WTC11 (cell line): ENCODE results near the gene FKBP5.

Source experiments
- ATF1 ChIP-seq: sonication (generic); formaldehyde crosslinking; IDR thresholded peaks from 2 replicates; pipeline ENCODE4 v1.8.1; 2023; ENCODE audit warnings: mild to moderate bottlenecking, moderate library complexity, missing genetic modification reagents
- ETV6 ChIP-seq: sonication (generic); formaldehyde crosslinking; IDR thresholded peaks from 2 replicates; pipeline ENCODE4 v1.8.1; 2022; ENCODE audit warnings: mild to moderate bottlenecking, missing genetic modification reagents
- GTF2I ChIP-seq: fragments of 250-450 bp; sonication (Bioruptor Pico); conservative IDR thresholded peaks from 2 replicates; pipeline ENCODE4 v1.4.0; 2021; ENCODE audit warnings: mild to moderate bottlenecking
- HMGA2 ChIP-seq: fragments of 250-450 bp; sonication (Bioruptor Pico); IDR thresholded peaks from 2 replicates; pipeline ENCODE4 v1.4.0; 2021; ENCODE audit warnings: mild to moderate bottlenecking, moderate library complexity
- JUN ChIP-seq: sonication (generic); formaldehyde crosslinking; IDR thresholded peaks from 2 replicates; pipeline ENCODE4 v1.8.0; 2023; ENCODE audit warnings: mild to moderate bottlenecking, missing genetic modification reagents
- MXD4 ChIP-seq: fragments of 250-450 bp; sonication (Bioruptor Pico); IDR thresholded peaks from 2 replicates; pipeline ENCODE4 v1.8.0; 2021; ENCODE audit warnings: mild to moderate bottlenecking, moderate library complexity, borderline replicate concordance
- TP53 ChIP-seq: sonication (generic); formaldehyde crosslinking; IDR thresholded peaks from 2 replicates; pipeline ENCODE4 v1.8.1; 2023; ENCODE audit warnings: mild to moderate bottlenecking, missing genetic modification reagents
- TF ChIP-seq, protein P1 (sequence below): fragments of 200-600 bp; IDR thresholded peaks from 2 replicates; pipeline ENCODE4 v1.8.0; 2022; ENCODE audit warnings: antibody characterized with exemption
- TF ChIP-seq, protein P2 (sequence below): sonication (generic); formaldehyde crosslinking; IDR thresholded peaks from 2 replicates; pipeline ENCODE4 v1.8.1; 2023; ENCODE audit warnings: mild to moderate bottlenecking, moderate library complexity, missing genetic modification reagents
- TF ChIP-seq, protein P3 (sequence below): sonication (generic); formaldehyde crosslinking; IDR thresholded peaks from 2 replicates; pipeline ENCODE4 v1.8.1; 2022; ENCODE audit warnings: mild to moderate bottlenecking, missing genetic modification reagents, moderate library complexity, borderline replicate concordance
- TF ChIP-seq, protein P4 (sequence below): sonication (generic); formaldehyde crosslinking; IDR thresholded peaks from 2 replicates; pipeline ENCODE4 v1.8.1; 2023; ENCODE audit warnings: mild to moderate bottlenecking, missing genetic modification reagents, moderate library complexity
- TF ChIP-seq, protein P5 (sequence below): sonication (generic); formaldehyde crosslinking; IDR thresholded peaks from 2 replicates; pipeline ENCODE4 v1.8.1; 2022; ENCODE audit warnings: low read depth, missing genetic modification reagents, borderline replicate concordance
- TF ChIP-seq, protein P6 (sequence below): fragments of 250-450 bp; sonication (Bioruptor Pico); IDR thresholded peaks from 2 replicates; pipeline ENCODE4 v1.9.0; 2021; ENCODE audit warnings: mild to moderate bottlenecking, borderline replicate concordance
- TF ChIP-seq, protein P7 (sequence below): sonication (generic); formaldehyde crosslinking; IDR thresholded peaks from 2 replicates; pipeline ENCODE4 v1.8.0; 2023; ENCODE audit warnings: missing genetic modification reagents

DNA sequence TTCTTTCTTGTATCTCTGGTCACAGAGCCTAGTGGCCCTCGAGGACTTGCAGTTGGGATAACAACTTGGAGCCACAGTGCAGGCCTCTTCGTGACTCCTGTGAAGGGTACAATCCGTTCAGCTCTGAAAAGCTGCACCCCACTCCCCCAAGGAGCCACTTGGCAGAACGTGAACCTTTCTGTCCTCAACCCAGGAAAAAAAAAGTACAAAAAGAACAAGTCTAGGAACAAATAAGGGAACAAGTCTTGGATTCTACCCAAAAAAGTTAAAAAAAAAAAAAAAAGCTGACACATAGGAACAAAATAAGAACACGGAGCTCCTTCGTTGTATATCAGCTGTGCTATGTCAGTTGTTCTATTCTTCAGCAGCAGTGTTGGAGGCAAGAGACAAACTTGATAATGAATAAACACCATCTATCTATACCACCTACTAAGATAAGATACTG, 98.1 kb downstream of the FKBP5 start:
- TF ChIP-seq, protein P1, sequence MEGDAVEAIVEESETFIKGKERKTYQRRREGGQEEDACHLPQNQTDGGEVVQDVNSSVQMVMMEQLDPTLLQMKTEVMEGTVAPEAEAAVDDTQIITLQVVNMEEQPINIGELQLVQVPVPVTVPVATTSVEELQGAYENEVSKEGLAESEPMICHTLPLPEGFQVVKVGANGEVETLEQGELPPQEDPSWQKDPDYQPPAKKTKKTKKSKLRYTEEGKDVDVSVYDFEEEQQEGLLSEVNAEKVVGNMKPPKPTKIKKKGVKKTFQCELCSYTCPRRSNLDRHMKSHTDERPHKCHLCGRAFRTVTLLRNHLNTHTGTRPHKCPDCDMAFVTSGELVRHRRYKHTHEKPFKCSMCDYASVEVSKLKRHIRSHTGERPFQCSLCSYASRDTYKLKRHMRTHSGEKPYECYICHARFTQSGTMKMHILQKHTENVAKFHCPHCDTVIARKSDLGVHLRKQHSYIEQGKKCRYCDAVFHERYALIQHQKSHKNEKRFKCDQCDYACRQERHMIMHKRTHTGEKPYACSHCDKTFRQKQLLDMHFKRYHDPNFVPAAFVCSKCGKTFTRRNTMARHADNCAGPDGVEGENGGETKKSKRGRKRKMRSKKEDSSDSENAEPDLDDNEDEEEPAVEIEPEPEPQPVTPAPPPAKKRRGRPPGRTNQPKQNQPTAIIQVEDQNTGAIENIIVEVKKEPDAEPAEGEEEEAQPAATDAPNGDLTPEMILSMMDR: no peak
- TF ChIP-seq ETV6 (CRISPR knock-in tag) (no peak), HMGA2 (CRISPR knock-in tag) (no peak), GTF2I (CRISPR knock-in tag) (no peak), TP53 (no peak), MXD4 (no peak), JUN (CRISPR knock-in tag) (no peak), ATF1 (no peak)
- TF ChIP-seq, protein P2, sequence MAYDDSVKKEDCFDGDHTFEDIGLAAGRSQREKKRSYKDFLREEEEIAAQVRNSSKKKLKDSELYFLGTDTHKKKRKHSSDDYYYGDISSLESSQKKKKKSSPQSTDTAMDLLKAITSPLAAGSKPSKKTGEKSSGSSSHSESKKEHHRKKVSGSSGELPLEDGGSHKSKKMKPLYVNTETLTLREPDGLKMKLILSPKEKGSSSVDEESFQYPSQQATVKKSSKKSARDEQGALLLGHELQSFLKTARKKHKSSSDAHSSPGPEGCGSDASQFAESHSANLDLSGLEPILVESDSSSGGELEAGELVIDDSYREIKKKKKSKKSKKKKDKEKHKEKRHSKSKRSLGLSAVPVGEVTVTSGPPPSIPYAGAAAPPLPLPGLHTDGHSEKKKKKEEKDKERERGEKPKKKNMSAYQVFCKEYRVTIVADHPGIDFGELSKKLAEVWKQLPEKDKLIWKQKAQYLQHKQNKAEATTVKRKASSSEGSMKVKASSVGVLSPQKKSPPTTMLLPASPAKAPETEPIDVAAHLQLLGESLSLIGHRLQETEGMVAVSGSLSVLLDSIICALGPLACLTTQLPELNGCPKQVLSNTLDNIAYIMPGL (CRISPR knock-in tag): no peak
- TF ChIP-seq, protein P3, sequence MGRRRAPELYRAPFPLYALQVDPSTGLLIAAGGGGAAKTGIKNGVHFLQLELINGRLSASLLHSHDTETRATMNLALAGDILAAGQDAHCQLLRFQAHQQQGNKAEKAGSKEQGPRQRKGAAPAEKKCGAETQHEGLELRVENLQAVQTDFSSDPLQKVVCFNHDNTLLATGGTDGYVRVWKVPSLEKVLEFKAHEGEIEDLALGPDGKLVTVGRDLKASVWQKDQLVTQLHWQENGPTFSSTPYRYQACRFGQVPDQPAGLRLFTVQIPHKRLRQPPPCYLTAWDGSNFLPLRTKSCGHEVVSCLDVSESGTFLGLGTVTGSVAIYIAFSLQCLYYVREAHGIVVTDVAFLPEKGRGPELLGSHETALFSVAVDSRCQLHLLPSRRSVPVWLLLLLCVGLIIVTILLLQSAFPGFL: no peak
- TF ChIP-seq, protein P4, sequence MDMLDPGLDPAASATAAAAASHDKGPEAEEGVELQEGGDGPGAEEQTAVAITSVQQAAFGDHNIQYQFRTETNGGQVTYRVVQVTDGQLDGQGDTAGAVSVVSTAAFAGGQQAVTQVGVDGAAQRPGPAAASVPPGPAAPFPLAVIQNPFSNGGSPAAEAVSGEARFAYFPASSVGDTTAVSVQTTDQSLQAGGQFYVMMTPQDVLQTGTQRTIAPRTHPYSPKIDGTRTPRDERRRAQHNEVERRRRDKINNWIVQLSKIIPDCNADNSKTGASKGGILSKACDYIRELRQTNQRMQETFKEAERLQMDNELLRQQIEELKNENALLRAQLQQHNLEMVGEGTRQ: no peak
- TF ChIP-seq, protein P5, sequence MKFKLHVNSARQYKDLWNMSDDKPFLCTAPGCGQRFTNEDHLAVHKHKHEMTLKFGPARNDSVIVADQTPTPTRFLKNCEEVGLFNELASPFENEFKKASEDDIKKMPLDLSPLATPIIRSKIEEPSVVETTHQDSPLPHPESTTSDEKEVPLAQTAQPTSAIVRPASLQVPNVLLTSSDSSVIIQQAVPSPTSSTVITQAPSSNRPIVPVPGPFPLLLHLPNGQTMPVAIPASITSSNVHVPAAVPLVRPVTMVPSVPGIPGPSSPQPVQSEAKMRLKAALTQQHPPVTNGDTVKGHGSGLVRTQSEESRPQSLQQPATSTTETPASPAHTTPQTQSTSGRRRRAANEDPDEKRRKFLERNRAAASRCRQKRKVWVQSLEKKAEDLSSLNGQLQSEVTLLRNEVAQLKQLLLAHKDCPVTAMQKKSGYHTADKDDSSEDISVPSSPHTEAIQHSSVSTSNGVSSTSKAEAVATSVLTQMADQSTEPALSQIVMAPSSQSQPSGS: no peak
- TF ChIP-seq, protein P6, sequence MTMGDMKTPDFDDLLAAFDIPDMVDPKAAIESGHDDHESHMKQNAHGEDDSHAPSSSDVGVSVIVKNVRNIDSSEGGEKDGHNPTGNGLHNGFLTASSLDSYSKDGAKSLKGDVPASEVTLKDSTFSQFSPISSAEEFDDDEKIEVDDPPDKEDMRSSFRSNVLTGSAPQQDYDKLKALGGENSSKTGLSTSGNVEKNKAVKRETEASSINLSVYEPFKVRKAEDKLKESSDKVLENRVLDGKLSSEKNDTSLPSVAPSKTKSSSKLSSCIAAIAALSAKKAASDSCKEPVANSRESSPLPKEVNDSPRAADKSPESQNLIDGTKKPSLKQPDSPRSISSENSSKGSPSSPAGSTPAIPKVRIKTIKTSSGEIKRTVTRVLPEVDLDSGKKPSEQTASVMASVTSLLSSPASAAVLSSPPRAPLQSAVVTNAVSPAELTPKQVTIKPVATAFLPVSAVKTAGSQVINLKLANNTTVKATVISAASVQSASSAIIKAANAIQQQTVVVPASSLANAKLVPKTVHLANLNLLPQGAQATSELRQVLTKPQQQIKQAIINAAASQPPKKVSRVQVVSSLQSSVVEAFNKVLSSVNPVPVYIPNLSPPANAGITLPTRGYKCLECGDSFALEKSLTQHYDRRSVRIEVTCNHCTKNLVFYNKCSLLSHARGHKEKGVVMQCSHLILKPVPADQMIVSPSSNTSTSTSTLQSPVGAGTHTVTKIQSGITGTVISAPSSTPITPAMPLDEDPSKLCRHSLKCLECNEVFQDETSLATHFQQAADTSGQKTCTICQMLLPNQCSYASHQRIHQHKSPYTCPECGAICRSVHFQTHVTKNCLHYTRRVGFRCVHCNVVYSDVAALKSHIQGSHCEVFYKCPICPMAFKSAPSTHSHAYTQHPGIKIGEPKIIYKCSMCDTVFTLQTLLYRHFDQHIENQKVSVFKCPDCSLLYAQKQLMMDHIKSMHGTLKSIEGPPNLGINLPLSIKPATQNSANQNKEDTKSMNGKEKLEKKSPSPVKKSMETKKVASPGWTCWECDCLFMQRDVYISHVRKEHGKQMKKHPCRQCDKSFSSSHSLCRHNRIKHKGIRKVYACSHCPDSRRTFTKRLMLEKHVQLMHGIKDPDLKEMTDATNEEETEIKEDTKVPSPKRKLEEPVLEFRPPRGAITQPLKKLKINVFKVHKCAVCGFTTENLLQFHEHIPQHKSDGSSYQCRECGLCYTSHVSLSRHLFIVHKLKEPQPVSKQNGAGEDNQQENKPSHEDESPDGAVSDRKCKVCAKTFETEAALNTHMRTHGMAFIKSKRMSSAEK (CRISPR knock-in tag): no peak
- TF ChIP-seq, protein P7, sequence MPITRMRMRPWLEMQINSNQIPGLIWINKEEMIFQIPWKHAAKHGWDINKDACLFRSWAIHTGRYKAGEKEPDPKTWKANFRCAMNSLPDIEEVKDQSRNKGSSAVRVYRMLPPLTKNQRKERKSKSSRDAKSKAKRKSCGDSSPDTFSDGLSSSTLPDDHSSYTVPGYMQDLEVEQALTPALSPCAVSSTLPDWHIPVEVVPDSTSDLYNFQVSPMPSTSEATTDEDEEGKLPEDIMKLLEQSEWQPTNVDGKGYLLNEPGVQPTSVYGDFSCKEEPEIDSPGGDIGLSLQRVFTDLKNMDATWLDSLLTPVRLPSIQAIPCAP (CRISPR knock-in tag): no peak
